ENCODE measurements around the gene ABCC9.
"Not testable (repeated sequence)": the region's sequence is repeated elsewhere in the genome, so short reads cannot be mapped to it uniquely, and the experiment has no call there.

The ABCC9 gene

DNA sequence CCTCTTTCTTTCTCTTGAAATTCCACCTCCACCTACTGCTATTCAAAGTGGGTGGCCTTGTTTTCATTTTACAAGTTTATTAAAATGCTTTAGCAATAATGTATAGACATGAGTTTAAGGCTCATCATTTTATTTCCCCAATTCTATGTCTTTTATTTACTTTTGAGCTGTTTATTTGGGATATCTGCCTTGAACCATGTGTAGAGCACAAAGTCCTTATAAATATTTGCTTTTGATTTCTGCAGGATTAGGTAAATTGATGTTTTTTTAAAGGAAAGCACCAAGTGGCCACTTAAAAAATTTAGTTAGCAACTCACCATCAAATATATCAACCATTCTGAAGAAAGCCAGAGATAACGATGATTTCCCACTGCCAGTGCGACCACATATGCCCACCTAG is 126.9 kb downstream of the ABCC9 start:
- DNase-seq = no peak
- ChIA-PET CTCF (no interaction called here), POLR2A (no interaction called here)
- Histone ChIP-seq H3K36me3 (ENCODE audit: control insufficient read depth in 4 of 4, insufficient read depth in 4 of 4, low read length in 3 of 4) (no peaks in the 10 kb centered on the region), H3K27ac (ENCODE audit: insufficient read depth in 1 of 2, low read depth in 1 of 2, low read length in 2 of 2, poor library complexity in 1 of 2, severe bottlenecking in 2 of 2) (no peak overlapping the region), H3K27me3 (replicated peaks in 2 of 5; ENCODE audit: control insufficient read depth in 4 of 5, insufficient read depth in 5 of 5, low read length in 4 of 5) (peaks cover 0 to 2% (median 0%) of the 10 kb centered on the region in 5 experiments), H3K9me3 (ENCODE audit: control extremely low read depth in 1 of 5, control insufficient read depth in 4 of 5, insufficient read depth in 2 of 5, low read depth in 1 of 5, low read length in 4 of 5) (no peaks in the 10 kb centered on the region), H3K4me1 (ENCODE audit: control extremely low read depth in 1 of 4, control insufficient read depth in 4 of 4, insufficient read depth in 4 of 4, low read length in 3 of 4) (no peaks in the 10 kb centered on the region), H3K4me3 (ENCODE audit: control insufficient read depth in 1 of 7, extremely low read depth in 1 of 7, insufficient read depth in 4 of 7, low read depth in 2 of 7, low read length in 6 of 7) (no peak overlapping the region)
- 100% methylated on average over 1 of the region's 2 CpGs for WGBS (ENCODE audit: insufficient coverage)

DNA sequence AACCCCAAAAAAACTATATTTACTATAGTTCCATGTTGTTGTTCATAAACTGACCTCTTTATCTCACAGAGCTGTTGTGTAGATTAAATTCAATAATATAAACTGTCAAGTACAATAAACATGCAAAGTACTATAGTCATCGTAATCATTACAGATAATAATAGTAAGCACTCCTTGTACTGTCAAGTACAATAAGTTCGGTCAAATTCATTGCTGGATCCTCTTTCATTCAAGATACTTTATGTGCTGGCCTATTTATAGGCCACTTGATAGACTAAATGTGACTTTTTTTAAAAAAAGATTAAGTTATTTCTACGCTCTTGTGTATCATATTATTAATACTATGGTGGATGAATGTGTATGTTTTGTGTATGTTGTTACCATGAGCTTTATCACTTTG is 127.5 kb downstream of the ABCC9 start:
- no peak overlapping the region for H3K4me3 ChIP-seq (ENCODE audit: control insufficient read depth in 1 of 7, extremely low read depth in 1 of 7, insufficient read depth in 4 of 7, low read depth in 2 of 7, low read length in 6 of 7)
- no peaks in the 10 kb centered on the region for H3K9me3 ChIP-seq (ENCODE audit: control extremely low read depth in 1 of 5, control insufficient read depth in 4 of 5, insufficient read depth in 2 of 5, low read depth in 1 of 5, low read length in 4 of 5)
- H3K36me3 ChIP-seq (ENCODE audit: control insufficient read depth in 4 of 4, insufficient read depth in 4 of 4, low read length in 3 of 4) = no peaks in the 10 kb centered on the region
- POLR2A ChIA-PET = no interaction called here
- CTCF ChIA-PET = no interaction called here
- no peak for DNase-seq
- H3K27me3 ChIP-seq (replicated peaks in 2 of 5; ENCODE audit: control insufficient read depth in 4 of 5, insufficient read depth in 5 of 5, low read length in 4 of 5) = peaks cover 0 to 2% (median 0%) of the 10 kb centered on the region in 5 experiments
- no peaks in the 10 kb centered on the region for H3K4me1 ChIP-seq (ENCODE audit: control extremely low read depth in 1 of 4, control insufficient read depth in 4 of 4, insufficient read depth in 4 of 4, low read length in 3 of 4)
- WGBS (ENCODE audit: insufficient coverage) = no CpG with 5 or more reads among the region's 3 CpGs
- H3K27ac ChIP-seq (ENCODE audit: insufficient read depth in 1 of 2, low read depth in 1 of 2, low read length in 2 of 2, poor library complexity in 1 of 2, severe bottlenecking in 2 of 2) = no peak overlapping the region

DNA sequence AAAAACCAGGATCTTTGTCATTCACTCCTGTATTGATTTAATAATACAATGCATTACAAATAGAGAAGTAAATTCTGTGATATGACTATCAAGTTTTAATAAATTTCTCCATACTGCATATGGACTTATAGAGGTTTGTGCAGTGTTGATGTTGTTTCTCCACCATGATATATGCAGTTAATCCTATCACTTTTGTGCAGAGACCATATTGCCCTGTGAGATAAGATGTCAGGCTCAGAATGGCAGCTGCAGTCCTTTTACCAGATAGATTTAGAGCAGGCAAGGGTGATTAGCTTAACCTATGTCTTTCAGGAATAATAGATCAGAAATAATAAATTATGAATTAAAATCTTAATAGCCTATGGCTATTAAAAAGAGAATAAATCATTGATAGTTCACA is 128.1 kb downstream of the ABCC9 start:
- ChIA-PET POLR2A (no interaction called here), CTCF (no interaction called here)
- Histone ChIP-seq H3K4me3 (ENCODE audit: control insufficient read depth in 1 of 7, extremely low read depth in 1 of 7, insufficient read depth in 4 of 7, low read depth in 2 of 7, low read length in 6 of 7) (no peak overlapping the region), H3K27me3 (replicated peaks in 2 of 5; ENCODE audit: control insufficient read depth in 4 of 5, insufficient read depth in 5 of 5, low read length in 4 of 5) (peaks cover 0 to 2% (median 0%) of the 10 kb centered on the region in 5 experiments), H3K4me1 (ENCODE audit: control extremely low read depth in 1 of 4, control insufficient read depth in 4 of 4, insufficient read depth in 4 of 4, low read length in 3 of 4) (no peaks in the 10 kb centered on the region), H3K36me3 (ENCODE audit: control insufficient read depth in 4 of 4, insufficient read depth in 4 of 4, low read length in 3 of 4) (no peaks in the 10 kb centered on the region), H3K9me3 (ENCODE audit: control extremely low read depth in 1 of 5, control insufficient read depth in 4 of 5, insufficient read depth in 2 of 5, low read depth in 1 of 5, low read length in 4 of 5) (no peaks in the 10 kb centered on the region), H3K27ac (ENCODE audit: insufficient read depth in 1 of 2, low read depth in 1 of 2, low read length in 2 of 2, poor library complexity in 1 of 2, severe bottlenecking in 2 of 2) (no peak overlapping the region)
- DNase-seq = peak; percentile 2 to 36 (median 3)

DNA sequence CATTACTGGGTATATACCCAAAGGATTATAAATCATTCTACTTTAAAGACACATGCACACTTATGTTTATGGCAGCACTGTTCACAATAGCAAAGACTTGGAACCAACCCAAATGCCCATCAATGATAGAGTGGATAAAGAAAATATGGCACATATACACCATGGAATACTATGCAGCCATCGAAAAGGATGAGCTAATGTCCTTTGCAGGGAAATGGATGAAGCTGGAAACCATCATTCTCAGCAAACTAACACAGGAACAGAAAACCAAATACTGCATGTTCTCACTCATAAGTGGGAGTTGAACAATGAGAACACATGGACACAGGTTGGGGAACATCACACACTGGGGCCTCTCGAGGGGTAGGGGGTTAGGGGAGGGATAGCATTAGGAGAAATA is 128.9 kb downstream of the ABCC9 start:
- H3K36me3 ChIP-seq (ENCODE audit: control insufficient read depth in 4 of 4, insufficient read depth in 4 of 4, low read length in 3 of 4); CTCF ChIA-PET; POLR2A ChIA-PET; H3K27me3 ChIP-seq (replicated peaks in 2 of 5; ENCODE audit: control insufficient read depth in 4 of 5, insufficient read depth in 5 of 5, low read length in 4 of 5); H3K9me3 ChIP-seq (ENCODE audit: control extremely low read depth in 1 of 5, control insufficient read depth in 4 of 5, insufficient read depth in 2 of 5, low read depth in 1 of 5, low read length in 4 of 5); H3K27ac ChIP-seq (ENCODE audit: insufficient read depth in 1 of 2, low read depth in 1 of 2, low read length in 2 of 2, poor library complexity in 1 of 2, severe bottlenecking in 2 of 2); DNase-seq; H3K4me1 ChIP-seq (ENCODE audit: control extremely low read depth in 1 of 4, control insufficient read depth in 4 of 4, insufficient read depth in 4 of 4, low read length in 3 of 4); H3K4me3 ChIP-seq (ENCODE audit: control insufficient read depth in 1 of 7, extremely low read depth in 1 of 7, insufficient read depth in 4 of 7, low read depth in 2 of 7, low read length in 6 of 7): not testable (repeated sequence)
- WGBS (ENCODE audit: insufficient coverage) = 100% methylated on average over 1 of the region's 2 CpGs

DNA sequence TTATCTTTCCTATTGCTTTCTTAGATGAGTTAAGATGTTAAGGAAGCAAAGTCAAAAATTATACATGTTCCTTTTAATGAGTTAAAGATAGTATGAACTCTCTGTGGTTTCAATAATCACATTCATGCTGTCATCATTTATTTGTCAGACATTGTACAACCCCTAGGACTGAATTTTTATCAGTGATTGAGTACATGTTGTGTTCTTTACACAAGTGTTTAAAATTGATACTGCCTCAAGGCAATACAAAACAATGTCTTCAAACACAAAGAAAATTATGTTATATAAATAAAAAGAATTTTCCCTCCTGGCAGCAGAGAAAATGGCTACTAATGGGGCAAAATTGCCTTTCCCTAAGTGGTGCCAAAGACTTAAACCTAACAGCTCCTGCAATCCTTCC is 132.1 kb downstream of the ABCC9 start:
- DNase-seq = no peak

DNA sequence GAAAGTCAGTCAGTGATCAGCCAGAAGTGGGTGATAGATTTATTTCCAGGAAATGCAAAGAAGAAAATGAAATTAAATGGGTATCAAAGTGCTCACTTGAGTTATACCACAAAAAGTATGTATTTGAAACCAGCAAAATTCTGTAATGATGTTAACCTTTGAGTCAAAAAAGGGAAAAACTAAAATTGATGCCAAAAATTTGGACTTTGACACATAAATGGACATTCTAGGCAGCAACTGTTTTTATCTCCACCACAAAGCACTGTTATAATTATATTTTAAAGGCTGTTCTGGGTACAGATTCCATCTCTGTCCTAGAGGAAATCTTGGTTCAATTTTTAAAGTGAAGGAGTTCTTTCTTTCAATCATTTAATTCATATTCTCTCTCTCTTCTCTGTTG is 135.0 kb downstream of the ABCC9 start:
- H3K9me3 ChIP-seq (ENCODE audit: control extremely low read depth in 1 of 5, control insufficient read depth in 4 of 5, insufficient read depth in 2 of 5, low read depth in 1 of 5, low read length in 4 of 5) = no peaks in the 10 kb centered on the region
- no peak for DNase-seq
- CTCF ChIA-PET = no interaction called here

More for the DNA sequence above, 132.1 kb downstream of the ABCC9 start:
- ChIA-PET CTCF (no interaction called here), POLR2A (no interaction called here)
- Histone ChIP-seq H3K27me3 (replicated peaks in 2 of 5; ENCODE audit: control insufficient read depth in 4 of 5, insufficient read depth in 5 of 5, low read length in 4 of 5) (no peaks in the 10 kb centered on the region), H3K36me3 (ENCODE audit: control insufficient read depth in 4 of 4, insufficient read depth in 4 of 4, low read length in 3 of 4) (no peaks in the 10 kb centered on the region), H3K4me1 (ENCODE audit: control extremely low read depth in 1 of 4, control insufficient read depth in 4 of 4, insufficient read depth in 4 of 4, low read length in 3 of 4) (no peaks in the 10 kb centered on the region), H3K4me3 (ENCODE audit: control insufficient read depth in 1 of 7, extremely low read depth in 1 of 7, insufficient read depth in 4 of 7, low read depth in 2 of 7, low read length in 6 of 7) (no peak overlapping the region), H3K9me3 (ENCODE audit: control extremely low read depth in 1 of 5, control insufficient read depth in 4 of 5, insufficient read depth in 2 of 5, low read depth in 1 of 5, low read length in 4 of 5) (no peaks in the 10 kb centered on the region), H3K27ac (ENCODE audit: insufficient read depth in 1 of 2, low read depth in 1 of 2, low read length in 2 of 2, poor library complexity in 1 of 2, severe bottlenecking in 2 of 2) (no peak overlapping the region)

DNA sequence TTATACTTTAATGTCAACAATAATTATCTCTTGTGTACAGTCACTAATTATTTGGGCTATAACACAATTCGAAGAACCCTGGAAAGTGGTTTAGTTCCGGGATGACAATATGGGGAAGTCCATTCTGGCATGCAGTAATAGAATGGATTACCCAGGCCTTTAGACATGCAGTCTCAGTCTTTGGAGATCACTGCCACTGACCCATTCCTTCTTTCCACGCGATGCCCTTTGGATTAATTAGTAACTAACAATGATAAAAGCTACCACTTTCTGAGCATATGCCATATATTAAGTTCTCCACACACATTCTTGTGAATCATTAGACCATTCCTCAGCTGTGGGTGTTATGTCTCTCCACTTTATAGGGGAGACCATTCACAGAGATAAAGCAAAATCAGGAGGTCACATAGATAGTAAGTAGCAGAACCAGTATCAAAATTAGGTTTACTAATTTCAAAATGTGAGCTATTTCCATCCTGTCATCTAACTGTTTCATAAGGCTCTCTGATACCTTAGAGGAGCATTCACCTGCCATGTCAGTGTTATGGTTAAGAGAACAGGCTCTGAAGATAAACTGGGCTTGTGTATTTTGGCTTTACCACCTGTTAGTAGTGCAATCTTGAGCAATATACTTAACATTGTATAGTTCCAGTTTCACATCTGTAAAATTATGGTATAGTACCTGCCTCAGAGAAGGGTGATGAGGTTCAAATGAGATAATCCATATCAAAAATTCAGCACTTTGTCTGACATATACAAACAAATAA is 139.5 kb downstream of the ABCC9 start:
- CTCF ChIA-PET = no interaction called here

More for the DNA sequence above, 135.0 kb downstream of the ABCC9 start:
- no peaks in the 10 kb centered on the region for H3K4me1 ChIP-seq (ENCODE audit: control extremely low read depth in 1 of 4, control insufficient read depth in 4 of 4, insufficient read depth in 4 of 4, low read length in 3 of 4)
- H3K4me3 ChIP-seq (ENCODE audit: control insufficient read depth in 1 of 7, extremely low read depth in 1 of 7, insufficient read depth in 4 of 7, low read depth in 2 of 7, low read length in 6 of 7) = no peak overlapping the region
- POLR2A ChIA-PET = no interaction called here
- no peaks in the 10 kb centered on the region for H3K27me3 ChIP-seq (replicated peaks in 2 of 5; ENCODE audit: control insufficient read depth in 4 of 5, insufficient read depth in 5 of 5, low read length in 4 of 5)
- no peak overlapping the region for H3K27ac ChIP-seq (ENCODE audit: insufficient read depth in 1 of 2, low read depth in 1 of 2, low read length in 2 of 2, poor library complexity in 1 of 2, severe bottlenecking in 2 of 2)
- no peaks in the 10 kb centered on the region for H3K36me3 ChIP-seq (ENCODE audit: control insufficient read depth in 4 of 4, insufficient read depth in 4 of 4, low read length in 3 of 4)

More for the DNA sequence above, 139.5 kb downstream of the ABCC9 start:
- Histone ChIP-seq H3K4me3 (ENCODE audit: control insufficient read depth in 1 of 7, extremely low read depth in 1 of 7, insufficient read depth in 4 of 7, low read depth in 2 of 7, low read length in 6 of 7) (no peak overlapping the region), H3K27ac (ENCODE audit: insufficient read depth in 1 of 2, low read depth in 1 of 2, low read length in 2 of 2, poor library complexity in 1 of 2, severe bottlenecking in 2 of 2) (no peak overlapping the region), H3K36me3 (ENCODE audit: control insufficient read depth in 4 of 4, insufficient read depth in 4 of 4, low read length in 3 of 4) (no peaks in the 10 kb centered on the region), H3K4me1 (ENCODE audit: control extremely low read depth in 1 of 4, control insufficient read depth in 4 of 4, insufficient read depth in 4 of 4, low read length in 3 of 4) (no peaks in the 10 kb centered on the region), H3K9me3 (ENCODE audit: control extremely low read depth in 1 of 5, control insufficient read depth in 4 of 5, insufficient read depth in 2 of 5, low read depth in 1 of 5, low read length in 4 of 5) (no peaks in the 10 kb centered on the region), H3K27me3 (replicated peaks in 2 of 5; ENCODE audit: control insufficient read depth in 4 of 5, insufficient read depth in 5 of 5, low read length in 4 of 5) (no peaks in the 10 kb centered on the region)
- POLR2A ChIA-PET = interaction anchor here (0.6 kb wide), 1 partner anchor 76 kb away, joined by 3 read pairs; no protein-coding TSS in a partner anchor
- WGBS (ENCODE audit: insufficient coverage) = 80% methylated on average over 2 of the region's 4 CpGs
- DNase-seq = no peak
